GM18519 (cell line): ENCODE data around the gene MFAP1.
A peak's percentile ranks its signal among the peaks of the same experiment; 100 is the strongest.

Experiments used
- ATAC-seq: cut with Tn5 transposase; IDR thresholded peaks from one replicate; pipeline ENCODE4 v1.9.1; 2021; ENCODE audit warnings: mild to moderate bottlenecking, moderate library complexity; ENCODE audit not compliant: unreplicated experiment, low FRiP score

The MFAP1 gene

DNA sequence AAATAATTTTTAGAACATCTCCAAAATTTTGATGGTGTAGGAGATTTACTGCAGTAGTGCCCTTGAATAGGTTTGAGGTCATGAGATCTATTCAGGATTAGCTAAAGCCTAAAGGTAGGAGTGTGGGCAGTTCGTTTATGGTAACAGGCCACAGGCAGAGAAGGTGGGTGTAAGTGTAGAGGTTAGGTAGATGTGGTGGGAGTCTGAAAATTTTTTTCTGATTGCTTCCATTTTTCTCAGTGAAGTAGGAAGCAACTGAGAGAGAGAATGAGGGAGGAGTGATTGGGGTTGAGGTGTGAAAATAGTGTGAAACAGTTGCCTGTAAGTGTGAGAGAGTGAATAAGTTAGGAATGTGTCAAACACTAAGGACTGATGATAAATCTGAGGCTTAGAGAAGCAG lies 45.5 kb downstream of the MFAP1 start:
- no peak for ATAC-seq

DNA sequence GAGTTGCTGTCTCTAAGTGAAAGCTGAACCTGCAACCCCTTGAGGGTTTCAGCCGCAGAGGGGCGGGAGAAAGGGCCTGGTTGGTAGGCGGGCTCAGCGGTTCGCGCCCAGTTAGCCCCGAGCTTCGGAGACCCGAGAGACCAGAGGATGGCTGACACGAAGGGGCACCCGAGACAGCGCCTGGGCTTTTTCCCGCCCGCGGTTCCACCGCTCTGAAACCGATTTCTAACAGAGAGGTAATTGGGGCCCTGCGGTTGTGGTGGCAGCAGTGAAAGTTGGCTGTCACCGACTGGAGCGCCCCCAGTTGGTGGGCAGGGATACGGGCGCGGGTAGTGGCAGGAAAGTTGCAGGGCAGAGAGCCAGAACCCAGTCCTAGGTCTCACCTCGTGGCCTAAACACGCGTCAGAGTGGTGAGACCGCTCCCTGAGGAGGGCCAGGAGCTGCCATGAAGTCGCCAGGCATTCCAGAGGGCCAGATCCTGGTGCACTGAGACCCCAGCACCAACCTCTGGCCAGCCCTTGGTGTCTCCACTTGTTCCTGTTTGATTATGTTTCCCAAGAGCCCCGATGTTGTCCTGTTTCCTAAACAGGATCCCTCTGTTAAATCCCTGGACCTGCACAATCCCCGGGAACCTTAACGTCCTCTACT lies 47.1 kb downstream of the MFAP1 start:
- peak; percentile 39 for ATAC-seq

DNA sequence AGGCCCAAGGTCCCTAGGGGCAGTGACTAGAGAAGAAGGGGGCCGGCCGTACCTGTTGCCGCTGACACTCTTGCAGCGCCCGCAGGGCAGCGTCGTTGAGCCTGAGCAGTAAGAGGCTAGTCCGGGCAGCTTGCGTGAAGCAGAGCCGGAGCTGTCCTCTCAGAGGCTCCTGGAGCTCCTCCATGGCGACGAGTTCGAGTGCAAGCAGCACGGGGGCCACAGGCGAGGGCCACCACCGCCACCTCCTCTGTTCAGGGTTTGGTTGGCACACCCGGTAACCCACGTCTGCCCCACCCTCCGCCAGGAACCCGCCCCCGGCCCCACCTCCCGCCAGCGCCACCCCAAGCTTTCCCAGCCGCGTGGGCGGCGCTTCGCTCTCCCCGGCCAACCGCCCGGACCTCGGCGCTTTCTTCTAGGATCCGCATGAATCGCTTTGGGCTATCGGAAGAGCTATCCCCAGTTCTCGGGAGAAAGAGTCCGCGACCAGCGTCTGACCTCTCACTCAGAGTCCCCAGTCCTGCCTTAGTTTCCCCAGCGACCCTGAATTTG lies 47.7 kb downstream of the MFAP1 start, which contains the start of gene ELL3:
TSS of gene ELL3 (minus strand) at position 249 of the 549 bp plus-strand sequence. CDS start at position 184, 65 bp downstream.
- ATAC-seq = peak; percentile 13

- peak; percentile 36 for ATAC-seq
These were observed 48.3 kb downstream of the MFAP1 start for GRCh38 chr15:43776101-43776717.

DNA sequence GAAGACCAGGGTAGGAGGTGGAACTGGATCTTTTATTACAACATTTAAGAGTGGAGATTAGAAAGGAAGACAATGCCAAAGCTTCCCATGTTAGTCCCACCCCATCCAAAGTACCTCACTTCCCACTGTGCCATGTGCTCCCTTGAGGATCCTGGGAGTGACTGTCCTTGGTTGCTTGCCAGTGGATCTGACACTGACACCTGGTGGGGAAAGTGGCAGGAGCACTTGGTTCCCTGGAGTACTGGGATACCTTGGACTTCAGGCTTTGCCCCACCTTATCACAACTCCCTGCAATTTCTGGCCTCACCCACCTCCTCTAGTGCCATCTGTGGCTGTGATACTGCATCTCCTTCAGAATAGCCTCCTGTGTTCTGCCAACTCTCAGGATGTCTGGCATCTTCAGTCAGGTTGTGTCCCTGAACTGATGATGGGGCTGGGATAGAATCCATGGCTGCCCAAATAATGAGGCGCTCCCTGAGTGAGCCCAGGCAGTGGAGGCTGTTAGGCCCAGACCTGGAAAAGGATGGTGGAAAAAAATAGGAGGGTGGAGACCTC lies 49.0 kb downstream of the MFAP1 start:
- ATAC-seq = no peak

- ATAC-seq = no peak
These were observed 50.4 kb downstream of the MFAP1 start for GRCh38 chr15:43774062-43774461.

- no peak for ATAC-seq
These were observed 51.9 kb downstream of the MFAP1 start for GRCh38 chr15:43772624-43773023.

GRCh38 chr15:43771816-43772215 lies 52.7 kb downstream of the MFAP1 start:
- ATAC-seq = no peak

- no peak for ATAC-seq
These were observed 54.8 kb downstream of the MFAP1 start for GRCh38 chr15:43769584-43770228.

GRCh38 chr15:43763819-43764446 lies 60.6 kb downstream of the MFAP1 start:
- no peak for ATAC-seq

DNA sequence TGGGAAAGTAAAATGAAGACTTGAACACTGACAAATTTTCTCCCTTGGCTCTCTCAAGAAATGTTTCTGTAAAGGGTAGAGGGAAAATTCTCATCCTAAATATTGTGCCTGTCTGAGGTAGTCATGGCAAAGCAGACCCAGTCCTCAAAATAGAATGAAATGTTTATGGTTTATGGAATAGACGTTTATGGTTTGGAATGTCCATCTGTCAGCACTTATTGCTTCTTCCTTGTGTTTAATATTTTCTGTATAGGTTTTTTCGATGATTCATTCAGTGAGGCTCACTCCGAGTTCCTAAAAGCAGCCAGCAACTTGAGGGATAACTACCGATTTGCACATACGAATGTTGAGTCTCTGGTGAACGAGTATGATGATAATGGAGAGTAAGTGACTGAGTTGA lies 61.7 kb downstream of the MFAP1 start:
- ATAC-seq = no peak
